GM21447 (cell line): ENCODE data around the gene ABHD17B.
"Not testable (repeated sequence)": the region's sequence is repeated elsewhere in the genome, so short reads cannot be mapped to it uniquely, and the experiment has no call there.

Source experiments
- ATAC-seq: cut with Tn5 transposase; IDR thresholded peaks from one replicate; pipeline ENCODE4 v1.9.1; 2021; ENCODE audit not compliant: unreplicated experiment

Gene ABHD17B

DNA sequence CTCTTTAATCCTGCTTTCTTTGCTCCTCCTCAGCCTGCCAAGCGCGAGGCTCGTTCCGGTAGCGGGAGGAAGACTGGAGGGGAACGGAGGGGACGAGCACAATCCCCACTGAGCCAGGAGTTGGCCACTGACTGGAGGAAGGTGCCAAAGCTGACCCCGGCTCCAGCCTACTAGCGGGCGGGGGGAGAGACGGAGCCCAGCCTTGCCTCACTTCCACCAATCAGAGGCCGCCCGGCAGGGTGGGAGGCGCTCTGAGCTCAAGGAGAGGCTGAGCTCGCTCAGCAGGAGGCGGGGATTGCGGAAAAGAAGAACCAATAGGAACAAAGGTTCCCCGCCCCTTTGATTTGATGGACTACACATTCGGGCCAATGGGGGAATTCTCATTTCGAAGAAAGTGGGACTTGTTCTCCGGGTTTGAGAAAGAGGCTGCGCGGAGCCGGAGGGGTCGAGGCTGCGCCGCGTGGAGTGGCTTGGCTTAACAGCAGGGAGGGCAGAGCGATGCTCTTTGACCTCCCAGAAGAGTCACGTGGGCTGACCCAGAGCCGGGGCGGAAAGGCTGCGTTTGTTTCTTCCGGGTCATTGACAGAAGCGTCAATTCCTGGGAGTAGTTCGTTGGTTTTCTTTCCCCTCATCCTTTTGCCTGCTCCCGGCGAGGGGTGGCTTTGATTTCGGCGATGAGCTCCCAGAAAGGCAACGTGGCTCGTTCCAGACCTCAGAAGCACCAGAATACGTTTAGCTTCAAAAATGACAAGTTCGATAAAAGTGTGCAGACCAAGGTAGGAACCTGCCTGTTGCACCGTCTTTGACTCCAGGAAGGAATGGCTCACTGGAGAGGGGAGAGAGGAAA, at the start of gene ABHD17B, which contains the start of gene C9orf85:
TSS of gene ABHD17B (minus strand) at position 133 of the 847 bp plus-strand sequence. CDS start 36,113 bp downstream, outside the sequence.
TSS of gene C9orf85 (plus strand) at position 579 of the 847 bp plus-strand sequence. CDS start at position 675, 96 bp downstream.
- ATAC-seq = peak; percentile 91

DNA sequence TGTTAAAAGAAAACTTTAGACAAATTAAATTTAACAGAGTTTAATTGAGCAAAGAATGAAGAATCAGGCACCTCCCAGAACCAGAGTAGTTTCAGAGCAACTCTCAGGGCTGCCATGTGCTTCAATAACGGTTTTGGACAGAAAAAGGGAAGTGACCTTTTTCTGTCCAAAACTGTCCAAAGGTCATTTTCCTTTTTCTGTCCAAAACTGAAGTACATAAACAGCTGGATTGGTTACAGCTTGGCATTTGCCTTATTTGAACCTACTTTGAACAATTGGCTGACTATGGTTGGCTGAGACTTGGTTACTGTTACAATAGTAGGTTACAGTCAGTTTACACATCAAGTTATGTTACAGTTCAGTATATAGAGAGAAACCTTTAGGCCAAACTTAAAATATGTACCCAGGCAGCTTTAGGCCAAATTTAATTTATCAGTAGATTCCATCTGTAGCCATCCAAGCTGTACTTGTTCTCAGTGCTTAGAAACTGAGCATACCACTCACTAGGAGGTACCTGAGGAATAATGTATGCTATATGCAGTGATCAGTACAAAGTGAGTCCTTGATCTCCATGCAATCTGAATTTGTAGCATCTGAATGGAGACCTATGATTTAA, 44.4 kb upstream of the ABHD17B start:
- peak; percentile 53 for ATAC-seq

DNA sequence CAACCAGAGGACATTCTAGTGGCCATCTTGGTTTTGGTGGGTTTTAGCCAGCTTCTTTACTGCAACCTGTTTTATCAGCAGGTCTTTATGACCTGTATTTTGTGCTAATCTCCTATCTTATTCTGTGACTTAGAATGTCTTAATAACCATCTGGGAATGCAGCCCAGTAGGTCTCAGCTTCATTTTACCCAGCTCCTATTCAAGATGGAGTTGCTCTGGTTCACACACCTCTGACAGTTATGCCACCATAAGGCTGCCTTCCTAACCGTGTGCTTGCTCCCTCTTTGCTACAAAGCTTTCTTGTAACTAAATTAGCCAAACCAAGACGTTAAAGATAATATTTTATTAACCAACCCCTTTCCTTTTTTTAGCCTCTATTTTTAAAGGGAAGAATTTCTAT, 43.7 kb upstream of the ABHD17B start:
- ATAC-seq = not testable (repeated sequence)

DNA sequence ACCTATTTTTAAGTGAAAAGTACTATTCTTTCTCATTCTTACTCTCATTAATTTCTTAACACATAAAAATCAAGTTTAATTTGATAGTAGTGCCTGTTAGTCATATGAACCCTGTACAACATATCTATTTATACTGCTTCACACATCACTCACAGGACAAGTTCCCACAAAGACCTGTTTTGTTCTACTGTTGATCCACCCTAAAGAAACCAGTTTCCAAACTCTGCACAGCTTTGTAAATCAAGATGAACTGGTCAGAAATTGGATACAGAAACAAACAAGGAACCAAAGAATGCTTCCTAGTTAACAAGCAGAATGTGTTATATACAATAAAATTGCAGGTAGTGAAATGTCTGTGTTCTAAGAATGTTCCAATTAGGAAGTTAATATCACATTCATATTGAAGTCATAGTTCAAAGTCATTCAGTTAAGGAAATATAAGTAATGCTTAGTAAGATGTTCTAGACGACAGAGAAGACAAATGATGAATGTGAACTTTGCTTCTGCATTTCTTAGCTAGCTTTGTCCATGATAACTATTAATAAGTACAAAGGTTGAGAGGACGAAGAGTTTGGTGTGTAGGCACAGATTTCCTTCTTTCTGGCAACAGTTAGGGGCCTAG, 33.9 kb upstream of the ABHD17B start:
- ATAC-seq = no peak

DNA sequence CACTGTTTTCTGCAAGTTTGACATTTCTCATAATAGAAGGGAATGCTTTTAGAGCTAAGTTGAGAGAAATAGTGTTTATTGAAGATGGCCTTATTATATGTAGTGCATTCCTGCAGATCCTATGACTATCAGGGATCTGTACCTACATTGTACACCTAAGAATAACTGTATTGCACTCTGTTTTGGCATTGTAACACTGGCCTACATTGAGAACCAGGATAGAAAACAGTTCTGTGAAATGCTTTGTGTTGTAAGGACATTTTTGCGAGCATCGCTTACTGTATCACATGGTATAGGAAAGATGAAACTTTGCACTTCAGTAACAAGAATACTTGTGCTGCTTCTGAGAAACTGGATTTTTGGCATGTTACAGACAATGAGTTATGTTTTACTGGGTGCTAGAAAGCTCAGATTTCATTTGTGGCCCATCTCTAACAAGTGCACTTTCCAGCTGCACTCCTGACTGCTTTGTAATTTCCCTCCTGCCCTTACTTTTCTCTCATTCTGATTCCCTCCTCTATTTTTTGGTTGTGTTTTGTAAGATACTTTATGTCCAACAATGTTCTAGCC, 31.1 kb upstream of the ABHD17B start:
- ATAC-seq = no peak

DNA sequence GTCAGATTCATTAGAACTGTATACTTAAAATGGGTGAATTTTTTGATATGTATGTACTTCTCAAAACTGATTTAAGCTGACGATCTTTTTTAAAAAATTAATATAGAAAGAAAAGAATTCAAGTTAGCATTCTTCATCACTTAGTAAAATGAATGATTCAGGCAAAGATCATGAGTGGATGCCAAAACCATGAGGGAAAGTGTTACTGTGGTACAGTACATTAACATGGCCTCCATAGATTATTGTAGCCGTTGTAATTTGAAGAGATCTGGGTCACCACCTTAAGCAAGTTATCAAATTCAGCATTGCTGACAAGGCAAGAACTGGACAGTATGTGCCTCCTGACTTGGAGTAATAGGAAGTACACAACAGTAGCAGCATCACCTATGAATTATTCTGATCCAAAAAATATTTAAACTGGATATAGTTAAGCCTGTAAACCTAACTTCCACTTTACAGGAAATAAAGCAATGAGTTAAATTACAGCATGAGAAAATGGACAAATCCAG, 30.1 kb upstream of the ABHD17B start:
- ATAC-seq = no peak

DNA sequence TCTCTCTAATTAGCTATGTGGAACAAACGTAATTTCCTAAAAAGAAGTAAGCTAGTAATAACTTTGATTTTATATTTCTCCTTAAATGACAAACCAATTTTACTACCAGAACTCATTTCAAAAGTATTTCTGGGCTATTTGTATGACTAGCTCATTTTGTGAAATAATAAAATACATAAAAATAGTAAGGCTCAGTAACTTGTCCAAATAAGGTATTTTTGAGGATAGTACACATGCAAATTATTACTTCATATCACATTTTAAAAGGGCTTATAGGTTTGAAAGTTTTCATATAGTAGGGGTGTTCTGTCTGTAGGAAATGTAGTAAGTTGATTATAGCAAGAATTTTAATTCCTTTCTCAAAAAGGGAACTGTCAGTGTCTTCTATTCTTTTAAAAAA, 26.9 kb upstream of the ABHD17B start:
- no peak for ATAC-seq

DNA sequence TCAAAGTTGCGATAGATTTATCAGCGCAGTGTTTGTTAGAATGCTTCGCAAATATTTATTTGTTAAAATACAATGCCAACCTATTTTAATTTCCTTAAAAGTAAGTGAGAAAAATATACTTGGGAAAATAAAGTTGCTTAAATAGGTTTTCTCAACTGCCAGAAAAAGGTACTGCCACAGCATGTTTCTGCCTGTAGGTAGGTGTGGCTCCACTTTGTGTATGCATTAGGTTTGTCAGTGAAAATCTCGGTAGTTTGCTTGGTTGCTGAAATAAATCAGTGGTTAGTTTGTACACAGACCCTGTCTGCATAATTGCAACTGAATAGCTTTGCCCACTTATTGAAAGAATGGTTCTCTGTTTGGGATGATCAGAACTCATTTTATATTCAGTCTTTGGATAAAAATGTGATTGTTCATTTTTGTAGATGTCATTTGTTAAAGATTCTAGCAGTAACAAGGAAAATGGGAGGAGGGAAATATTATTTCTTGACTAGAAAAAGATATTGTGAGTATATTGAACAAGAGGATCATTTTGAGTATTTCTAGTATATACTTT, 26.2 kb upstream of the ABHD17B start:
- no peak for ATAC-seq

DNA sequence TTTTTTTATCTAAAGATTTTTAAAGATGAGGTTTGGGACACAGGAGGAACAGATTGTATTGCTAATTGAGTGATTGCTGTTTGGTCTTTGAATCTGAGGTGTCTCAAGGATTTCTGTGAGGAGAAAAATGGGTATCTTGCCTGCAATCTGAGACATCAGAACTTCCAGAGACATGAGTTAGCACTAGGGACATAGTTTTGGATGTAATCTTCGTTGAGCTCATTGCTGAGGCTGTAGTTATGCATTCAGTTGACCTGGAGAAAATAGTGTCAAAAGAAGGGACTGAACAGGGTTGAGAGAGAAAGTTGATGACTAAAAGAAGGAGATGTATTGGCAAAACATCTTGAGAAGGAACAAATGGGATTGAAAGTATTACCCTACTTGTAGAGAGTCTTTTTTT, 25.1 kb upstream of the ABHD17B start:
- no peak for ATAC-seq

DNA sequence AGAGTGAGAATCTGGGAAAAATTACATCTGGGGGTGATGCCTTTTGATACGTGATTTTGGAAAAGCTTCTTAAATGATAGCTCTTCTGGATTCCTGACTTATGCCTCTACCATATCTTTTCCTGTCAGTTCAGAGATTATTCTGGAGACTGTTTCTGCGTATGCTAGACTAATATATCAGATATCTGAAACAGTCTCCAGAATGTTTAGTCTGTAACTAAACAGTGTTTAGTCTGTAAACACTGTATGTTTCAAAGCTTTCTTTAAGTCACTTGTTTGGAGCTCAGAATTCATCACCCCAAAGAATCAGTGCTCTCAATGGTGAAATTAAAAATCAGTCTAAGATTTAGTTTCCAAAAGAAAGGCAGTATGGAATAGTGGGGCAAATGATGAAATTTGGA, 20.2 kb upstream of the ABHD17B start:
- ATAC-seq = no peak

DNA sequence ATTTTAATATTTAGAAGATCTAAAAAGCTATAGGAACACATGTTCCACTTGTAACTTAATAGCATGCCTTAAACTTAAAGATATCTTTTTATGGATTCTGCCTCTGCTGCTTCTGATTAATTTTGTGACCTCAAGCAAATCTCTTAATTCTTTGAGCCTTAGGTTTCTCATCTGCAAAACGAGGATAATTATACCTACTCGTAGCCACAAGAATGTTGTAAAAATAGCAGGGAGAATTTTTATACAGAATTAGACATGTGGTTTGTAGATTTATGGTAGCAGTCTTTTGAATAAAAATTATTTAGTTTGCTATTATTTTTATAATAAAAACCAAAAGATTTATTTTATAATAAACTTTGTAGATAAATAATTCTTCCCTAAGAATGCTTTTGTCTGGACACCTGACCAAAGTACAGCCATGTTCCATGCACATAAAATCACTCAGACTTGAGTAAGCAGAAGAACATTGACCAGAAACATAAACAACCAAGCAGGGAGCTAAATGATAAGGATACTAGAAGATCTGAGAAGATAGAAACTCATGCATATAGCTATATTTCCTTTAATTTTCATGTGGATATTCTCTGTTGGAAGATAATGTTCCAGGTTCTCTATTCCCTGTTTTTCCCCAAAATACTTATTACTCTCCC, 18.9 kb upstream of the ABHD17B start:
- no peak for ATAC-seq

DNA sequence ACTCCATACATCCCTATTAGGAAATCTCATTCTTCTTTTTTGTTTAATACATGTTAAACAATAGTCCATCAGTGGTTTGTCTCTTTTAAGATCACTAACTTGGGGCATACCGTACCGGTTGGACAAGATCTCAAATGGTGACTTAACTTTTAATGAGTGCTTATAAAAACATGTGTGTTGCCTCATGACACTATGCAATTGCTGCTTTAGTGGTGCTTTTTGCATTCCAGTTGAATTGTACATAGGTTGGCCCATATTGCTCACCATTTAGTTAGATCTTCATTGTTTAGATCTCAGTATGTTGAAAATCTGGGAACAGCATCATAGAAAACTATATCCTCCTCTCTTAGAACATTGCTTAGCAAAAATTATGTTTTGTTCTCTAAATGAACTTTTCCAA, 18.2 kb upstream of the ABHD17B start:
- ATAC-seq = no peak

DNA sequence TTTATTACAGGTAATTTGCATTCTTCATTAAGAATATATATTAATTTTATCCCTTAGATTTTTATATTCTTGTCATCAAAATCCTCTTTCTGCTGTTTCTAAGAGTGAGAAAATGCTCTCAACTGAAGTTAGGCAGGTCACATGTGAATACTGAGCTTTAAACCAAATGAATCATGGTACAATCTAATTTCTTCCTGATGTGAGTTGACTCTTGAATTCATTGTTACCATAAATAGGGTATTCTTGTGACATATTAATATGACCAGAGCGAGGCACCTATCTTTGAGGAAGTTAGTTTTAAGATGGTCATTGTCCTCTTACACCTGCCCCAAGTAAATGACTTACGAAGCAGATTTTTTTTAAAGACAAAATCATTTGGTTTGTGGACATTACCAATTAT, 17.8 kb upstream of the ABHD17B start:
- ATAC-seq = no peak

DNA sequence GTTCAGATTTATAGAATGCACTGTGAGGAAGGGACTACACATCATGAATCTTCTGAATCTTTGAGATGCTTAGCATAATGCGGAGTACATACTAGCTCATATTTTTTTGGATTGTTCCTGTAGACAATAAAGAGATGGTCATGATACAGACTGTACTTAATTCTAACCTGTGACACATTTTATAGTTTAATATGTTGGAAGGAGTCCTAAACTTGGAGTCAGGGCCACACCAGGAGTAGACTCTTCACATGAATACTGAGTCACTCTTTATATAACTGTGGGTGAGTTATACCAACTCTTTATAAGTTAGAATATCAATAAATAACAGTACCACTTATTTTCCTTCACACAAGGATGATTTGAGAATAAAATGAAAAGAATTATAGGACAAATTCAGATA, 17.4 kb upstream of the ABHD17B start:
- no peak for ATAC-seq

DNA sequence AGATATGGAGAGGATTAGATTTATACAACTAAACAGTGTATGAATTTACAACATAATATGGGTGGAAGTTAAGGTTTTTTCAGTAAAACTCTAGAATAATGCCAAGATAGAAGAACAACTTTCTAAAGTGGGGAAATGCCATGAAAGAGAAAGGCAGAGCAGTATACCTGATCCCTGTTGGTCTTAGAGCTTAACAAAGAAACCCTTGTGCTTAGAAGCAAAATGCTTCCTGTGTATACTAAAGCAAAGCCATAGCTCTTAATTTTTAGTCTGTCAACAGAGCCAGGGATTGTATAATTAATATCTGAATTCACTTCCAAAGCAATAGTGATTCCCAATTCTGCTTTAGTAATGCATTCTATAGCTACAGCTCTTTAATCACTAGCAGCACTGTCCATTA, 14.8 kb upstream of the ABHD17B start:
- no peak for ATAC-seq

DNA sequence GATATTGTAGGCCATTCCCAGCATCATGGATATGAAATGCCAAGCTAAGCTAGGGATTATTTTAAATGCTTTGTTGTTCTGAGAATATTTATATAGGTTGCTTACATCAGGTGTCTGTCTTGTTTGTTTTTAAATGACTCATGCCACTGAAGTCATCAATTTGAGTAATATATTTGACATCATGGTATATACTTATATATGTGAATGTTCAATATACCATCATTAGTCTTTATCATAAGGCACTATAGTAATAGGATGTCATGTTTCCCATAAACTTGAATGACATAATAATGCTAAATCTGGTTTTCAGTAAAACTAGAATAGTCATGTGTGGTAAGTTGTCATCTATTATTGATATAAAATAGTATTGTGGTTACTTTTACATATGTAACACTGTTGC, 13.6 kb upstream of the ABHD17B start:
- no peak for ATAC-seq

DNA sequence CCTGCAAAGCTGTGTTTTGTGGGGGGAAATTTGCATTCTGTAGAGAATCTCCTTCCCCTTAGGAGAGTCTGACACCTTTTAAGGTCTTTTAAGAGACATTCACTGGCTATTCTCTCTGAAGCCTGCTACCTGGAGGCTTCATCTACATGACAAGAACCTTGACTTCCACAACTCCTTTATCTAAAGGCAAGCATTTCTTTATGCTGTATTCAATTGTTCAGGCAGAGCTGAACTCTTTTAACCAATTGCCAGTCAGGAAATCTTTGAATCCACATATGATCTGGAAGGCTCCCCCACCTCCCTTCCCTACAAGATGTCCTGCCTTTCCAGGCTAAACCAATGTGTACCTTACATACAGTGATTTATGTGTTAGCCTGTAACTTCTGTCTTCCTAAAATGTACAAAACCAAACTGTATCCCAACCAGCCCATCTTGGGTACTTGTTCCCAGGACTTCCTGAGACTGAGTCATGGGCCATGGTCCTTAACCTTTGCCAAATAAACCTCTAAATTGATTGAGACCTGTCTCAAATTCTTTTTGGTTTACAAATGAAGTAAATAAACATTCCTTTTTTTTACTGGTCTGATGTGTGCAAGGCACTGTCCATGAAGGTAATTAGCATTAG, 10.3 kb upstream of the ABHD17B start:
- no peak for ATAC-seq

DNA sequence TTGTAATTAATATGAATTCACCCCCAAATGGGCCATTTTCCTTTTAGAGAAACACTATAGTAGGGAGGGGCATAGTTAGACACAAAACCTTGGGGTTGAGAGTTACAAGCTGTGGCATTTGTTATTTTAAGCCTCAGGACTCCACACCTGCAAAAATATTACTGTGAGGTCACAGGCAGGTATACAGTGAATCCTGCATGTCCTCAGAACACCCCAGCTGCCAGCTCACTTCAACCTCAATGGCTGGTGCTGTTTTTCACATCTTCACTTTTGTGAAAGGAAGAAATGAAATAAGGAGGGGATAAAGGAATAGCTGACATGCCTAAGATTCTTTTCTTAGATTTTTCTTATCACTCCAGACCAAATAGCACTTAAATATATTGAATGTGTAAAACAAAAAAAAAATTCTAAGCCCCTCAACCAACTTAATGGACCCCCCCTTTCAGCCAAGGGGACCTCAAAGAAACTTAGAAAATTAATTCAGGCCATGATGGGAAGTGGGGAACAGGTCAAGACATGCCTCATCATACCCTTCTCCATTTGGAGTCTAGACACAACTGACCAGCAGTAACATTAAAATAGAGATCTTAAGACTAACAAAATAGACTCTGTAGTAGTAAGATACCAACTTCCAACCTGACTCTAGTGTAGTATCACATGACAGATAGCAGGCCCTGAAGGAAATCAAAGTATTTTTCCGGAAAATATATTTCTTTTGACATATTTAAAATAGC, 9.6 kb upstream of the ABHD17B start:
- no peak for ATAC-seq

DNA sequence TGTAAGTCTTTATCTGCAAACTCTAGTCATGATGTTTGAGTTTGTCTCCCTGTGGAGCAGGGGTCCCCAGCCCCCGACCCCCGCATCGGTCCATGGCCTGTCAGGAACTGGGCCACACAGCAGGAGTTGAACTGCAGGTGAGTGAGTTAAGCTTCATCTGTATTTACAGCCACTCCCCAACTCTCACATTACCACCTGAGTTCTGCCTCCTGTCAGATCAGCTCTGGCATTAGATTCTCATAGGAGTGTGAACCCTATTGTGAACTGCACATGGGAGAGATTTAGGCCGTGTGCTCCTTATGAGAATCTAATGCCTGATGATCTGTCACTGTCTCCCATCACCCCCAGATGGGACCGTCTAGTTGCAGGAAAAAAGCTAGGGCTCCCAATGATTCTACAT, 7.4 kb upstream of the ABHD17B start:
- ATAC-seq = no peak
